ENCODE results near the gene CCDC102B.
"Not testable (repeated sequence)": the region's sequence is repeated elsewhere in the genome, so short reads cannot be mapped to it uniquely, and the experiment has no call there.

CCDC102B gene

DNA sequence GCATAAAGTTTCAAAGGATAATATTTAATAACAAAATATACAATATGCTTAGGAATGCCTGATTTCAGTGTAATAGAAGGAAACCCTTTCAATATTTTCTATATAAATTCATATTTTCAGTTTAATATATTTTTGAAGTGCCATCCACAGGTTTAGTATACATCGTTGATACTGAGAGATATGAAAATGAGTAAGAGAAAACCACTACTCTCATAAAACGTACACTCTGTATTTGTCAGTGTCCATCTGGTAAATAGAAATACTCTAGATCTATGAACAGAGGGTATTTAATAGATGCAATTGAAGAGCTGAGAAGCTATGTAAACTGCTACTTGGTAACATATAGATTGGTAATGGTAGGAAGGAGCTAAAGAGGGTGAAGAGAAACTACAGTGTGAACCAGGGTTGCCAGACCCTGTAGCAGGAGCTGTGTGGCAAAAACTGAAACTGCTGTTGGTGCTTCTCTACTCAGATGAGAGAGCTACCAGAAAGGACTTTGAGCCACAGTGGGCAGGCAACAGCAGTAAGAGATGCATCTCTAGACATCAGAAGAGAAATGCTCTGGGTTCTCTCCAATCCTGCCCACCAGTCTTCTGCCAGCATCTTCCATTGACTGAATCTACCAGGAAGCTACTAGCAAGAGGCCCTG lies 187.4 kb downstream of the CCDC102B start:
- no peak for DNase-seq

DNA sequence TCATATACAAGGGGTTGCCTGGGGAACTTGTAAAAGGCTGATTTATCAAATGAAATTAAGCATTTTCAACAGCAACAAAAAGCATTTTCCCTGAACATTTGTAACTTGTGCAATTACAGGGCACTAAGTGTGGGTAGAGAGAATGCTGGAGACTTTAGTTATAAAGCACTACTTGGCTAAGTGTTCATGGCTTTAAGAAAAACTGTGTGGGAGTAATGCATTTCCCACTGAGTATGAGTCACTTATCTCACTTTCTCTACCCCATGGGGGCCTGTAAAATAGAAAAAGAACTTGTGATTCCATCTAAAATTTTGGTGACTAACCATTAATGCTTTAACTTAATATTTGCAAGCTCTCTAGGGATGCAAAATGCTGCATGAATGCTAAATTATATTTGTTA lies 193.4 kb downstream of the CCDC102B start:
- no peak for DNase-seq

- no peak for DNase-seq
These were observed 195.0 kb downstream of the CCDC102B start for GRCh38 chr18:68992719-68993482.

DNA sequence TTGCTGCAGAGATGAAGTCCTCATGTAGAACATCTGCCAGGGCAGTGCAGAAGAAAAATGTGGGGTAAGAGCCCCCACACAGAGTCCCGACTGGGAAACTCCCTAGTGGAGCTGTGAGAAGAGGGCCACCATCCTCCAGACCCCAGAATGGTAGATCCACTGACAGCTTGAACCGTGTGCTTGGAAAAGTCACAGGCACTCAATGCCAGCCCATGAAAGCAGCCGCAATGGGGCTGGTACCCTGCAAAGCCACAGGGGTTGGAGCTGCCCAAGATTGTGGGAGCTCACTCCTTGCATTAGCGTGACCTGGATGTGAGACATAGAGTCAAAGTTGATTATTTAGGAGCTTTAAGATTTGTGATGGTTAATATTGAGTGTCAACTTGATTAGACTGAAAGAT lies 197.8 kb downstream of the CCDC102B start:
- no peak for DNase-seq

DNA sequence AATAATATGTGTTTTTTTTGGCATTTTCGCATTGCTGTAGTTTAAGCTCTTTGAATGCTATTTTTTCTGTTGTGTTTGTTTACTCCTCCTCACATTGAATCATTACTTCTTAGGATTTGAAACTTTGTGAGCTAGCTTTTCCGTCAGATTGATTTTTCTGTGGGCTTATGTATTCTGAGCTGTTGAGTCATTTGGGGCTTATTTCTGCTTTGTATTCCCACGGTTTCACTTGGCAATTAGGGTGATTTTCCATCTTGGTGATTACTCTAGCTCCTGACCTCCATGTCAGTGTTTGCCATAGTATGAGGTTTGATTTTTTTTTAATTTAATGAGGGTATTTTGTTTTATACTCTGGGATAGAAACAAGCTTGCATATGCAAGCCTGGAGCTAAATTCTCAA lies 200.0 kb downstream of the CCDC102B start:
- DNase-seq = no peak

GRCh38 chr18:69000366-69000765 lies 202.5 kb downstream of the CCDC102B start:
- DNase-seq = no peak

DNA sequence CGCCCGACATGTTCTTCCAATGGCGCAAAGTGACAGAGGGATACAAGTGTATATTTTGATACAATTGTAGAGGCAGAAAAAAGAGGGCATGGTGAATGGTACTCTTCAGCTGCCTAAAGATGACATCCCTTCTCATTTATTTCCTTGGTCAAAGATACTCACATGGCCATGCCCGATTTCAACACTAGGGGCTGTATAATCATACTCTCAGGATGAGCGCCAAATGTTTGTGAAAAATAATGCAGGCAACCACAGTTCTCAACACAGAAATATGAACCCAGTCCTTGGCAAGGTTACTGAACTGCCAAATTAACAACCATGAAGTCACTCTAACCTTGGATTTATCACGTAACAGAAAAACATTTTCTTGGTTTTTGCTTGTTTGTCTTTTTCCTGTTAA lies 204.4 kb downstream of the CCDC102B start:
- no peak for DNase-seq

- not testable (repeated sequence) for DNase-seq
These were observed 208.3 kb downstream of the CCDC102B start for GRCh38 chr18:69006212-69006611.

GRCh38 chr18:69008538-69008937 lies 210.7 kb downstream of the CCDC102B start:
- no peak for DNase-seq

- DNase-seq = no peak
These were observed 223.4 kb downstream of the CCDC102B start for GRCh38 chr18:69021211-69021805.

GRCh38 chr18:69022426-69022825 lies 224.5 kb downstream of the CCDC102B start:
- no peak for DNase-seq

DNA sequence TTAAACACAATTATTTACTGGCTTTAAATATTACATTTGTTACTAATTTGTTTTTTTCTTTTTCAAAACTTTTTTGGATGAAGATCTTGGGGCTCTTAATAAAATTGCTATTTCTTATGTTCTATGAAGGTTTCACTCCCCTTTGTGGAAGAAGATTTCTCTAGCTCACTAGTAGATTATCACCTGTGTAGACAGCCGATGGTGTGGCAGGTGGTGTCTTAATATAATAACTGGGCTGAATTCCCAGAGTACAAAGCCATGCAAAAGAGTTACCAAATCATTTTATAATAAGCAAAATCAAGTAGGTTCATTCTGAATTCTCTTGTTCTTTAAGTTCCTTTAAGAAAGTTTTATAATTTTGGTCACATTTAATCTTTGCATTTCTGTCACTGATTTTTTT lies 233.7 kb downstream of the CCDC102B start:
- DNase-seq = no peak

GRCh38 chr18:69032009-69032408 lies 234.1 kb downstream of the CCDC102B start:
- no peak for DNase-seq

DNA sequence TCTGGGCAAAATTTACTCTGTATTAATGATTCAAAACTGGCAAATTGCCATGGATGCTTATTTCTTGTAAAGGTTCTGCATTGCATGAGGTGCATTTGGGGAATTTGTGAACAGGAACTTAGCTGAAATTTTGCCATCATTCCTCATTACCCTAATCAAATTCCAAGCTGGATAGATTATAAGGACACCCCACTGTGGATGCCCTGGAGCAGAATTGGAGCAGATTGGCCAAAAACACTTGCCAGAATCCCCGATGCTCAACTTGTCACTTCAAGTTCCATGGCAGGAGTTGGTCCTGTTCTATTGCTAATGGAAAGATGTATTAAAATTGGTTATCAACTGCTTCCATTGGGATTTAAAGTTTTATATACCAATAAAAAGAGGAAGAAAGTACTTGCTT lies 237.9 kb downstream of the CCDC102B start:
- DNase-seq = no peak

- DNase-seq = no peak
These were observed 246.3 kb downstream of the CCDC102B start for GRCh38 chr18:69044215-69044614.

- no peak for DNase-seq
These were observed 266.2 kb downstream of the CCDC102B start for GRCh38 chr18:69064063-69064462.

DNA sequence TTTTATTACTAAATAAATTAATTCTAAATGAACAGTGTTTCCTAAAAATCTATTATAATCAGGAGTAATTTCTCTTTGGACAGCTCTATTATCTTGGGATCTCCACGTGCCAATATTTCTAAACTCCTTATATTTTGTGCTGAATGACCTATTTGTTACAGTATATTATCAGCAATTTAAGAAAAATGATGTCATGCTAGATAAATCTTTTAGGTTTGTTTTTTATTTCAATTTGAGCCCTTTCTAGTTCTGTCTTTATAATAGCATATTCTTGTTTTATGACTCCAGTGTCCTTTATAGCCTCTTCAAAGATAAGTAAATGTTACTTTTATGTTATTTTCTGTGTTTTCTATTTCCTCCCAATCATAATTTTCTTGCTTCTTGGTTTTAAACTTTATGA lies 269.2 kb downstream of the CCDC102B start:
- no peak for DNase-seq

DNA sequence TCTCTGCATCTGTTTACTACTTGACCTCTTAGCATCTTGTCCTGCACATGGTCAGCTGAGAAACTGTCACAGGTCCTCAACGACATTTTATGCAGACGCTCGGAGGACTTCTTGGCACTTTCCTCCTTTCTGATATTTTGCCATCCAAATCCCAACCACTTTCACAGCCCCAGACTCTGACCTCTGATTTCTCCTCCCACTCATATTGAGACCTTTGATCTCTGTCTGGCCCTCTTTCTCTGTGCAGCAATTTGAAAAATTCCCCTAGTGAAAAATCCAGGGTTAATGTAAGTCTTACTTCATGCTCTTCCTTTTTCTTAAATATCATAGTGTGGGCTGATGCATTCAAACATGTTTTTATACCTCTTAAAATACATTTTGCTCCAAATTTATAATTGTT lies 273.8 kb downstream of the CCDC102B start:
- DNase-seq = no peak

GRCh38 chr18:69081846-69082245 lies 284.0 kb downstream of the CCDC102B start:
- DNase-seq = no peak

DNA sequence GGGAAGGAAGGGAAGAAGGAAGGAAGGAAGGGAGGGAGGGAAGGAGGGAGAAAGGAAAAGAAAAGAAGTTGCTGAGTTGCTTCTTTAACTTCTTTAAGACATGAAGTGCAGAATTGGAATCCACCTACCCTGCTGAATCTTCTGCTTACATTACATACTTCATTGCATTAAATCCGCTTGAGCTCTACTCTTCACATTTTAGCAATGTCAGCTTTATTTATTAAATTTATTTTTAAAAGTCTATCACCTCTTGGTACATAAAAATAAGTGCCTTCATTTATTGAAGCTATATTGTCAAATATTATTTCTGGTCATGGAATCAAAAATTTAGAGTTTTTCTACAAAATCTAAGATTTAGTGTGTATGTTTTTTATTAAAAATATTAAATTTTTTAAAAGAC lies 284.6 kb downstream of the CCDC102B start:
- no peak for DNase-seq

- no peak for DNase-seq
These were observed 288.1 kb downstream of the CCDC102B start for GRCh38 chr18:69085951-69086350.

GRCh38 chr18:69088973-69089372 lies 291.1 kb downstream of the CCDC102B start:
- DNase-seq = no peak

GRCh38 chr18:69097349-69097748 lies 299.5 kb downstream of the CCDC102B start:
- no peak for DNase-seq

GRCh38 chr18:69102959-69103358 lies 305.1 kb downstream of the CCDC102B start:
- DNase-seq = no peak
